DND-41 (cell line): ENCODE measurements around the gene NAA10.

Experiments used
- CTCF ChIP-seq: IDR thresholded peaks from 2 replicates; pipeline ENCODE4 v1.5.1; 2012; ENCODE audit warnings: borderline replicate concordance, low read length, moderate library complexity, mild to moderate bottlenecking; ENCODE audit not compliant: poor library complexity, severe bottlenecking; ENCODE audit errors: extremely low read depth
- EZH2 ChIP-seq: IDR thresholded peaks from 3 replicates; pipeline ENCODE4 v1.6.1; 2012; ENCODE audit warnings: borderline replicate concordance, low read depth, mild to moderate bottlenecking, moderate library complexity, low read length, inconsistent platforms; ENCODE audit not compliant: severe bottlenecking

- no peak for TF ChIP-seq CTCF
- TF ChIP-seq EZH2 = no peak
Observed at GRCh38 chrX:153956044-153956907, 21.4 kb upstream of the NAA10 start.
